Measurements from ENCODE around the gene OSTM1. TPM values are rescaled to one million over a fixed set of nuclear protein-coding genes. Genes with fewer than 3 reads are reported as not detected.

OSTM1 gene
- total RNA-seq, 2 donors from 2014 or later = 44.6 to 73.1 TPM

GRCh38 chr6:108074057-108074358 lies 533 bp downstream of the OSTM1 start:
- Histone ChIP-seq H3K4me1 (replicated peaks) (peaks cover 4% of the 10 kb centered on the region), H3K27me3 (replicated peaks; ENCODE audit: insufficient read depth) (no peaks in the 10 kb centered on the region), H3K36me3 (no peaks in the 10 kb centered on the region), H3K4me3 (peak overlapping the region; percentile 85 to 87), H3K27ac (peak overlapping the region; percentile 70 to 80), H3K9me3 (no peaks in the 10 kb centered on the region)
- intact Hi-C loops (cut with DNase I) = no loop called here
- no peak for TF ChIP-seq CTCF (IDR thresholded peaks at IDR 0.05)
- DNase-seq (ENCODE audit: low spot score) = no peak
- 3% methylated on average over 12 of the region's 12 CpGs for WGBS

- Histone ChIP-seq H3K27me3 (replicated peaks; ENCODE audit: insufficient read depth) (no peaks in the 10 kb centered on the region), H3K27ac (no peak overlapping the region), H3K4me3 (no peak overlapping the region), H3K9me3 (no peaks in the 10 kb centered on the region), H3K36me3 (no peaks in the 10 kb centered on the region), H3K4me1 (replicated peaks) (peaks cover 4% of the 10 kb centered on the region)
- 92% methylated on average over 3 of the region's 3 CpGs for WGBS
- DNase-seq (ENCODE audit: low spot score) = no peak
- intact Hi-C loops (cut with DNase I) = no loop called here
- no peak for TF ChIP-seq CTCF (IDR thresholded peaks at IDR 0.05)
- no peak for TF ChIP-seq POLR2A (IDR thresholded peaks at IDR 0.05)
- TF ChIP-seq POLR2AphosphoS5 (IDR thresholded peaks at IDR 0.05) = no peak
These were observed 2.7 kb downstream of the OSTM1 start for GRCh38 chr6:108071736-108072276.

GRCh38 chr6:108068618-108069017 lies 5.9 kb downstream of the OSTM1 start:
- Histone ChIP-seq H3K4me1 (replicated peaks) (peaks cover 2% of the 10 kb centered on the region), H3K36me3 (no peaks in the 10 kb centered on the region), H3K27me3 (replicated peaks; ENCODE audit: insufficient read depth) (no peaks in the 10 kb centered on the region), H3K4me3 (no peak overlapping the region), H3K9me3 (no peaks in the 10 kb centered on the region), H3K27ac (no peak overlapping the region)
- WGBS = 74% methylated on average over 2 of the region's 2 CpGs
- TF ChIP-seq POLR2AphosphoS5 (IDR thresholded peaks at IDR 0.05) (no peak), CTCF (IDR thresholded peaks at IDR 0.05) (no peak), POLR2A (IDR thresholded peaks at IDR 0.05) (no peak)
- DNase-seq (ENCODE audit: low spot score) = no peak
- intact Hi-C loops (cut with DNase I) = no loop called here

- no peaks in the 10 kb centered on the region for H3K9me3 ChIP-seq
- intact Hi-C loops (cut with DNase I) = no loop called here
- no peak for TF ChIP-seq POLR2AphosphoS5 (IDR thresholded peaks at IDR 0.05)
- no peak for TF ChIP-seq POLR2A (IDR thresholded peaks at IDR 0.05)
- no peak for TF ChIP-seq CTCF (IDR thresholded peaks at IDR 0.05)
- no peaks in the 10 kb centered on the region for H3K27me3 ChIP-seq (replicated peaks; ENCODE audit: insufficient read depth)
- no peaks in the 10 kb centered on the region for H3K4me1 ChIP-seq (replicated peaks)
- H3K4me3 ChIP-seq = no peak overlapping the region
- DNase-seq (ENCODE audit: low spot score) = no peak
- H3K36me3 ChIP-seq = no peaks in the 10 kb centered on the region
- WGBS = 84% methylated on average over 3 of the region's 3 CpGs
- H3K27ac ChIP-seq = no peak overlapping the region
These were observed 6.4 kb downstream of the OSTM1 start for GRCh38 chr6:108068182-108068581.

GRCh38 chr6:108052706-108053105 lies 21.8 kb downstream of the OSTM1 start:
- H3K27ac ChIP-seq = no peak overlapping the region
- H3K4me3 ChIP-seq = no peak overlapping the region
- no peaks in the 10 kb centered on the region for H3K4me1 ChIP-seq (replicated peaks)
- DNase-seq (ENCODE audit: low spot score) = no peak
- no peak for TF ChIP-seq CTCF (IDR thresholded peaks at IDR 0.05)
- no peak for TF ChIP-seq POLR2AphosphoS5 (IDR thresholded peaks at IDR 0.05)
- no peak for TF ChIP-seq POLR2A (IDR thresholded peaks at IDR 0.05)
- H3K36me3 ChIP-seq = no peaks in the 10 kb centered on the region
- WGBS = 76% methylated on average over 2 of the region's 2 CpGs
- no peaks in the 10 kb centered on the region for H3K27me3 ChIP-seq (replicated peaks; ENCODE audit: insufficient read depth)
- no peaks in the 10 kb centered on the region for H3K9me3 ChIP-seq
- intact Hi-C loops (cut with DNase I) = no loop called here

Data from prostate gland (tissue), 2 donors.